LoVo (cell line): ENCODE results near the gene ARID4A.
"Not testable (repeated sequence)": the region's sequence is repeated elsewhere in the genome, so short reads cannot be mapped to it uniquely, and the experiment has no call there.

ENCODE experiments used
- DNase-seq: peaks from one replicate; pipeline ENCODE4 v3.0.0-alpha.2; 2016; ENCODE audit warnings: low spot score

ARID4A gene

DNA sequence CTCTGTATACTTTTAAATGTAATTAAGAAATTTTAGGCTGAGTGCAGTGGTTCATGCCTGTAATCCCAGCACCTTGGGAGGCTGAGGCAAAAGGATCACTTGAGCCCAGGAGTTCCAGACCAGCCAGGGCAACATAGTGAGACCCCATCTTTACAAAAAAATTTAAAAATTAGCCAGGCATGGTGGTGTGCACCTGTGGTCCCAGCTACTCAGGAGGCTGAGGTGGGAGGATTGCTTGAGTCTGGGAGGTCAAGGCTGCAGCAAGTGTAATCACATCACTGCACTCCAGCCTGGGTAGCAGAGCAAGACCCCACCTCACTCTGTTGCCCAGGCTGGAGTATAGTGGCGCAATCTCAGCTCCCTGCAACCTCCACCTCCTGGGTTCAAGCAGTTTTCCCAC lies 63.9 kb downstream of the ARID4A start:
- not testable (repeated sequence) for DNase-seq

DNA sequence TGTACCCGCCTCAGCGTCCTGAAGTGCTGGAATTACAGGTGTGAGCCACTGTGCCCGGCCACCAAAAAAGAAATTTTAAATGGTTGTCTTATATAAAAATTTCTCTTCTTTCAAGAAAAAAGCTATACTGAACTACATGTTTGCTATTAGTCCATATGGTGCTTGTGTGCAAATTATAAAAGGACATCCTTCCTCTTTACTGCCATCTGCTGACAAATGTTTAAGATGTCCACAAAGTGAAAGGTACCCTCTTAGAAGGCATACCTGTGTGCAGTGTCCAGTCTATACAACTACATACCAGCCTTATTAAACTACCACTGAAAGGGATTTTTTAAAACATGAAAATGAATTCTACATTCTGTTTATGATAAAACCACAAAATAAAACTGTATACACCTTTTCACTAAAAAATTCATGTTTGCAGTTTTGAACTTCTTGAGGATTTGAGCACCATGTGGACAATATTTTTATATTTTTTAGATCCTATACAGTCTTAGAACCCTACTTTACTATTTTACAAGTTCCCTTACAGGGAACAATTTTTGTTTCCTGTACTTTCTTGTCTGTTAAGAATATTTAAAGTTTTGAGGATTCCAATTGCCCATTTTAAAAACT lies 64.5 kb downstream of the ARID4A start:
- peak; percentile 27 for DNase-seq

- no peak for DNase-seq
Measured at GRCh38 chr14:58364316-58364715, 66.0 kb downstream of the ARID4A start.

DNA sequence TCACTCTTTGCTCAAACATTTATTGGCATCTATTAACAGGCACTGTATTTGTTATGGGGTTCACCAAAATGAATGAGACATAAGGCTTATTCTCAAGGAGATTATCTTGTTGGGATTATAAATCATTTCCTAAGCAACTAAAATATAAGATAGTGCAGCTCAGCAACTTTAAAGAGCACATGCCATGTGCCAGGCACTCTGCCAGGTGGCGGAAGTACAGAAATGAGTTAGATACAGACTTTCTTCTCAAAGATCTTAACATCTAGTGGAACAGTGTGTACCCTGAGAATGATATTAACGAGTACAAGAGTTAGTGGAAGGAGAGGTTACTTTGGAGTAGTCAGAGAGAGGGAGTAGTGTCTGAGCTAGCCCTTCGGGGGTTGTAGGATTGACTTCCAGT lies 68.9 kb downstream of the ARID4A start:
- DNase-seq: no peak

- DNase-seq: no peak
Measured at GRCh38 chr14:58368956-58369355, 70.6 kb downstream of the ARID4A start.

- no peak for DNase-seq
Measured at GRCh38 chr14:58376791-58377190, 78.4 kb downstream of the ARID4A start.

DNA sequence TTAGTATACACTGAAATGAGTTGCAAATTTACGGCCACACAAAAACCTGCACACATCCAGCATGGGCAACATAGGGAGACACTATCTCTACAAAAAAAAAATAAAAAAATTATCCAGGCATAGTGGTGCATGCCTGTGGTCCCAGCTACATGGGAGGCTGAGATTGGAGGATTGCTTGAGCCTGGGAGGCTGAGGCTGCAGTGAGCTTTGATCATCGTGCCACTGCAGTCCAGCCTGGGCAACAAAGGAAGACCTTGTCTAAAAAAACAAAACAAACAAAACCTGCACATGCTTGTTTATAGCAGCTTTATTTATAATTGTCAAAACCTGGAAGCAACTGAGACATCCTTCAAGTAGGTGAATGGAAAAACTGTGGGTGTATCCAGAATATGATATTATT lies 92.5 kb downstream of the ARID4A start:
- no peak for DNase-seq

DNA sequence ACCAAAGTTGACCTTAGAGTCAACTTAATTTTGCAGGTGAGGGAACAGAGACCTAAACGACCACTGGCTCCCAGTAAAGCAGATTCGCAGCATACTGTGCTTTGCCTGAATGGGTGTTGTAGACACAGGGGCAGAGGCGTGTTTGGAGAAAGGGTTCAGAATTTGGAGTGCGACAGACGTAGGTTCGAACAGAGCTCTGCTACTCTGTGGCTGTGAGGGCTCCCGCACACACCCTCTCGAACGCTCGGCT lies 97.1 kb downstream of the ARID4A start:
- DNase-seq: no peak

GRCh38 chr14:58395812-58396788 lies 97.7 kb downstream of the ARID4A start, which contains the start of gene TOMM20L:
Gene TOMM20L (plus strand): TSS chr14:58395930. CDS start chr14:58395958, 28 bp downstream.
- peak; percentile 77 for DNase-seq

DNA sequence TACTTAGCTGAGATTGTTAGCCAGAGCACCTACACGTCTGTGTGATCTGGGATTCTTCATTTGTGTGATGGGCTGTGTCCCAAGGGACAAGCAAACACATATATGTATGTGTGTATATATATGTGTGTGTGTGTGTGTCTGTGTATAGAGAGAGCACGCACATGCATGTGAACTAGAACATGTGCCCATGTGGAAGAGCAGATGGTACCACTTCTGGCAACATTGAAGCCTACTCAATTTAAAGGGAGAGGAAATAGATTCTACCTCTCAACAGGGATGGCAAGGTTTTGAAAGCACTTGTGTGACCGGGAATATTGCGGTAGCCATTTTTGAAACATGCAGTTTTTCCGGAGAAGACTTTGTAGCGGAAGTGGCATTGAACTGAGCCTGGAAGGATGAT lies 98.8 kb downstream of the ARID4A start:
- DNase-seq: no peak

- DNase-seq: no peak
Measured at GRCh38 chr14:58398495-58398894, 100.1 kb downstream of the ARID4A start.

GRCh38 chr14:58398895-58399294 lies 100.5 kb downstream of the ARID4A start:
- DNase-seq: no peak

DNA sequence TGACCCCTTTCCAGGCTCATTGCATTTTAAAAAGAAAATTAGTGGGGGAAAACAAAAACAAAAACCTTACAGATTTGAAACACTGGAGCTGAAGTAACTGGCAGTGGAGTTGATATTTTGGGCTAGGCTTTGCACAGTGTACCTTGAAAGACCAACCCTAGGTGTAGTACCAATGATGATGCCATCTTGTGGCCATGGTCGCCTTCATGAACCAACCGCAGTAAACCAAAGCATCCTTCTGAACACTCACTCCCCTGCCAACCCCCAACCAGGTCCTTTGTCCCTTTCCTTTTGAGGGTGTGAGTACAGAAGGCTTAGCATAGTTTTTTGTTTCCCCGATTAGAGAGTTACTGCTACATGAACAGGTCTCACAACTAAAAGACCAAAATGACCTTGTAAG lies 103.2 kb downstream of the ARID4A start:
- DNase-seq: no peak

DNA sequence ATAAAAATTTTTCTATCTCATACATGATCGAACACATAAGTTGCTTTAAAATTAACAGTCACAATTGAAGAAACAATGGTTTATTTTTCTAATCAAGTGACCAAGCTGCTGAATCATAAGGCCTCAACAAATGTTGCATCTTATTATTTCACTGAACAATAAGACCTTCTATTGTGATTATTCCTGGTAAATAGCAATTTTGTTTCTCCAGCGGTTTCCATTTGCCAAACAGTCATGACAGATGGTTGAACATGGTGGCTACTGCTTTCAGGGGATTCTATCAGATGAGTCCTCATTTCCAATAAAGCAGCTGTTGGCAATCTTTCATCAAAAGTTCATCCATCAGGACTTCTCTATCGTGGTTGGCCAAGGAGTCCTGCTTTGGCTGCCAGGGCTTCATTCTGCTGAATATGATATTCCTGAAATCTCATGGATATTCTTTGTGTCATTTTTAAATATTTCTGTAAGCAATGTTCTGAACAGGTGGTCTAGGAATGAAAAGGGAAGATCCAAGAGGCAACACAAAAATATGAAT lies 110.4 kb downstream of the ARID4A start:
- DNase-seq: no peak

GRCh38 chr14:58414845-58415244 lies 116.5 kb downstream of the ARID4A start:
- no peak for DNase-seq

DNA sequence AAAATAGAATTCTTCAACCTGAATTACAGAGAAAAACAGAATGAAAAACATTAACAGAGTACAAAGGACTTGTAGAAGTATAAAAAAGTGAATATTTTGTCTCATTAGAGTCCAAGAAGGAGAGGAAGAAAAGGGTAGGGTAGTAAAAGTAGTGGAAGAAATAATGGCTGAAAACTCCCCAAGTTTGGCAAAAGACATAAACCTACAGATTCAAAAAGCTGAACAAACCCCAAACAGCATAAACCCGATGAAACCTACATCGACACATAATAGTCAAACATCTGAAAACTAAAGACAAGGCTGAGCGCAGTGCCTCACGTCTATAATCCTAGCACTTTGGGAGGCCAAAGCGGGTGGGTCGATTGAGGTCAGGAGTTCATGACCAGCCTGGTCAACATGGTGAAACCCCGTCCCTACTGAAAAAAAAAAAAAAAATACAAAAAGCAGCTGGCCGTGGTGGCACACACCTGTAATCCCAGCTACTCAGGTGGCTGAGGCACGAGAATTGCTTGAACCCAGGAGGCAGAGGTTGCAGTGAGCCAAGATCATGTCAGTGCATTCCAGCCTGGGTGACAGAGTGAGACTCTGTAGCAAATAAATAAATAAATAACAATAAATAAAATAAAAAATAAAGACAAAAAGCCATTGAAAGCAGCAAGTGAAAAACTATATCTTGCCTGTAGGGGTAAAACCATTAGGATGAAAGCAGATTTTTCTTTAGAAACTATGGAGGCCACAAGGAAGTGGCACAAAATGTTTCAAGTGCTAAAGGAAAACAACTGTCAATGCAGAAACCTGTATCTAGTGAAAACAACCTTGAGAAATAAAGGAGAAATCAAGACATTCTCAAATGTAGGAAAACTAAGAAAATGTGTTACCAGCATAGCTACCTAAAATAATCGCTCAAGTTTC lies 117.5 kb downstream of the ARID4A start:
- DNase-seq: no peak

- not testable (repeated sequence) for DNase-seq
Measured at GRCh38 chr14:58416934-58417333, 118.6 kb downstream of the ARID4A start.
